Epithelial cell of esophagus (primary cell): ENCODE measurements around the gene STAM.

Source experiments
- DNase-seq: peaks from one replicate; pipeline ENCODE4 v3.0.0; 2010; ENCODE audit warnings: low read depth
- H3K4me3 ChIP-seq: 2 replicates; pipeline ENCODE4 v1.5.1; 2011; ENCODE audit warnings: mild to moderate bottlenecking, low read length, control low read depth
- CTCF ChIP-seq: IDR thresholded peaks from 2 replicates; pipeline ENCODE4 v1.5.1; 2011; ENCODE audit warnings: low read depth, mild to moderate bottlenecking, low read length, control low read depth, inconsistent platforms; ENCODE audit not compliant: insufficient read depth; ENCODE audit errors: missing control alignments

Gene STAM

GRCh38 chr10:17756557-17757217, 112.7 kb downstream of the STAM start:
- H3K4me3 ChIP-seq: no peak overlapping the region
- TF ChIP-seq CTCF: no peak
- DNase-seq: peak; percentile 10

DNA sequence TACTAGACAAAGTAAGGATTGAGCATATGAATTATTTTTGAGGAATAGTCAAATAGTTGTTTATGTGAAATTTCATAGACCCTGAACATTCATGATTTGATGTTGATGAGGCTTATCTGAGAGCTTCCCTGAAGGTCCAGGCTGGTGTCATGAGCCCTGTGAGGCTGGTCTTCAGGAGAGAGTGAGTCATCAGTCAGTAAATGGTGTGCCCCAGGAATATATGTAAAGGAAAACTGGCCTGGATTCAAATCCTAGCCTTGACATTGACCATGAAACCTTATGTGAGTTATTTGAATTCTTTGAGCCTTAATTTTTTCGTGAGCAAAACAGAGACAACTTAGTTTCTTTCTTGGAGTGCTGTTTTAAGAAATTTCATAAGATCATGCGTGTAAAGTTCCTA, 114.2 kb downstream of the STAM start:
- DNase-seq: no peak
- H3K4me3 ChIP-seq: no peak overlapping the region
- no peak for TF ChIP-seq CTCF

GRCh38 chr10:17758896-17759295, 114.9 kb downstream of the STAM start:
- H3K4me3 ChIP-seq: no peak overlapping the region
- no peak for DNase-seq
- no peak for TF ChIP-seq CTCF

GRCh38 chr10:17764142-17764541, 120.2 kb downstream of the STAM start:
- TF ChIP-seq CTCF: no peak
- no peak for DNase-seq
- H3K4me3 ChIP-seq: no peak overlapping the region

- no peak overlapping the region for H3K4me3 ChIP-seq
- no peak for TF ChIP-seq CTCF
- DNase-seq: no peak
Measured at GRCh38 chr10:17765602-17766001, 121.7 kb downstream of the STAM start.
